ENCODE results near the gene CPXM2. TPM values are rescaled to one million over a fixed set of nuclear protein-coding genes. Genes with fewer than 3 reads are reported as not detected.

CPXM2 gene
- total RNA-seq, 4 donors from 2014 or later = 2.1 to 48.2 (median 17.8) TPM

- Histone ChIP-seq H3K27ac (no peak overlapping the region), H3K9me3 (no peaks in the 10 kb centered on the region), H3K27me3 (no peaks in the 10 kb centered on the region), H3K4me3 (no peak overlapping the region), H3K36me3 (no peaks in the 10 kb centered on the region), H3K4me1 (no peaks in the 10 kb centered on the region)
- intact Hi-C loops (cut with DNase I; ENCODE audit: low total_unique reads) = no loop called here
- no peak for TF ChIP-seq CTCF (IDR thresholded peaks at IDR 0.05)
- no peak for DNase-seq
These were observed 147.4 kb downstream of the CPXM2 start for GRCh38 chr10:123744224-123744536.

- intact Hi-C loops (cut with DNase I; ENCODE audit: low total_unique reads) = no loop called here
- Histone ChIP-seq H3K27ac (no peak overlapping the region), H3K4me3 (no peak overlapping the region), H3K36me3 (no peaks in the 10 kb centered on the region), H3K9me3 (no peaks in the 10 kb centered on the region), H3K4me1 (no peaks in the 10 kb centered on the region), H3K27me3 (no peaks in the 10 kb centered on the region)
- no peak for TF ChIP-seq POLR2A (IDR thresholded peaks at IDR 0.05)
- TF ChIP-seq CTCF (IDR thresholded peaks at IDR 0.05) = no peak
- DNase-seq = no peak
These were observed 148.0 kb downstream of the CPXM2 start for GRCh38 chr10:123743441-123744223.

GRCh38 chr10:123742751-123743440 lies 148.7 kb downstream of the CPXM2 start:
- no peak for TF ChIP-seq POLR2A (IDR thresholded peaks at IDR 0.05)
- no peak for TF ChIP-seq CTCF (IDR thresholded peaks at IDR 0.05)
- H3K36me3 ChIP-seq = no peaks in the 10 kb centered on the region
- no peak overlapping the region for H3K27ac ChIP-seq
- H3K4me3 ChIP-seq = no peak overlapping the region
- H3K27me3 ChIP-seq = no peaks in the 10 kb centered on the region
- intact Hi-C loops (cut with DNase I; ENCODE audit: low total_unique reads) = no loop called here
- H3K4me1 ChIP-seq = no peaks in the 10 kb centered on the region
- H3K9me3 ChIP-seq = no peaks in the 10 kb centered on the region
- DNase-seq = no peak

- H3K36me3 ChIP-seq = no peaks in the 10 kb centered on the region
- no peak overlapping the region for H3K27ac ChIP-seq
- intact Hi-C loops (cut with DNase I; ENCODE audit: low total_unique reads) = no loop called here
These were observed 149.9 kb downstream of the CPXM2 start for GRCh38 chr10:123741711-123742110.

More at GRCh38 chr10:123741711-123742110, 149.9 kb downstream of the CPXM2 start:
- no peaks in the 10 kb centered on the region for H3K27me3 ChIP-seq
- no peak overlapping the region for H3K4me3 ChIP-seq
- H3K9me3 ChIP-seq = no peaks in the 10 kb centered on the region
- no peak for DNase-seq
- H3K4me1 ChIP-seq = no peaks in the 10 kb centered on the region
- no peak for TF ChIP-seq CTCF (IDR thresholded peaks at IDR 0.05)

Measured in uterus (tissue), 4 donors.